ENCODE data around the gene PPIH.

The PPIH gene

DNA sequence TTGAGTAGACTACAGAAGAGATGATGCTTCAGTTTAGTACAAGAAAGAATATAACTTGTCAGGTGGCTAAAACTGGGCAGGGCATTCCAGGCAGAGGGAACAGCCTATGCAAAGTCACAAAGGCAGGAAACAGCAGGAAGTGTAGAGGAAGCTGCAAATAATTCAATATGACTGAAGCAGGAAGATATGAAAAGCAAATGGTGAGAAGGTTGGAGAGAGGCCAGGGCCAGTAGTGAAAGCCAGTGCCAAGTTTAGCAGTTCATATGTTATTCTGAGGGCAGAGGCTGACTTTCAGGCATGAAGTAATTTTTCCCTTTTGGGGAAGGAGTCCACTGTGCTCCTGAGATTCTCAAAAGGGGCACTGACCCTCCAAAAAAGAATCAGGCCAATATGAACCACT, 16.0 kb downstream of the PPIH start:
- ChIA-PET POLR2A (ENCODE audit: low non-redundant PET) (no interaction called here), CTCF (no interaction called here)
- TF ChIP-seq, protein P1, sequence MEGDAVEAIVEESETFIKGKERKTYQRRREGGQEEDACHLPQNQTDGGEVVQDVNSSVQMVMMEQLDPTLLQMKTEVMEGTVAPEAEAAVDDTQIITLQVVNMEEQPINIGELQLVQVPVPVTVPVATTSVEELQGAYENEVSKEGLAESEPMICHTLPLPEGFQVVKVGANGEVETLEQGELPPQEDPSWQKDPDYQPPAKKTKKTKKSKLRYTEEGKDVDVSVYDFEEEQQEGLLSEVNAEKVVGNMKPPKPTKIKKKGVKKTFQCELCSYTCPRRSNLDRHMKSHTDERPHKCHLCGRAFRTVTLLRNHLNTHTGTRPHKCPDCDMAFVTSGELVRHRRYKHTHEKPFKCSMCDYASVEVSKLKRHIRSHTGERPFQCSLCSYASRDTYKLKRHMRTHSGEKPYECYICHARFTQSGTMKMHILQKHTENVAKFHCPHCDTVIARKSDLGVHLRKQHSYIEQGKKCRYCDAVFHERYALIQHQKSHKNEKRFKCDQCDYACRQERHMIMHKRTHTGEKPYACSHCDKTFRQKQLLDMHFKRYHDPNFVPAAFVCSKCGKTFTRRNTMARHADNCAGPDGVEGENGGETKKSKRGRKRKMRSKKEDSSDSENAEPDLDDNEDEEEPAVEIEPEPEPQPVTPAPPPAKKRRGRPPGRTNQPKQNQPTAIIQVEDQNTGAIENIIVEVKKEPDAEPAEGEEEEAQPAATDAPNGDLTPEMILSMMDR (conservative IDR thresholded peaks at IDR 0.05; ENCODE audit: low read depth) = no peak
- H3K27ac ChIP-seq = no peak overlapping the region
- DNase-seq (ENCODE audit: low spot score) = no peak

DNA sequence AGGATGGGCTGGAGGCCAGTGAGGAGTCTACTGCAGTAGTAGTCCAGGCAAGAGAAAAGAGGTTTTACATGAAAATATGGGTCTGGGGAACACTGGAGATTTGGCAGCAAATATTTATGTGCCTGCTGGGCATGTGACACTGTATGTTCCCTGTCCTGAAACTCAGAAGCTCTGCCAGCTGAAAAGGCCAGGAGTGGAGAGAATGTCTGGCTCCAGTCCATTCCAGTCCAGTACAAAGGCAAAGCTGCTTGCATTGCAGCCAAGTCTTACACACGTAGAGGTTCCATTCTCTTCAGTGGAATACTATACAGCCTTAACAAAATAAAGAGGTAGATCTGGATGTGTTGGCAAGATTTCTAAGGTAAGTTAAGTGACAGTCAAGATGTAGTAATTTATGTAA, 16.5 kb downstream of the PPIH start:
- DNase-seq (ENCODE audit: low spot score) = no peak
- ChIA-PET CTCF (interaction anchor here (0.6 kb wide), 1 partner anchor 239 kb away, joined by 4 read pairs; no protein-coding TSS in a partner anchor), POLR2A (ENCODE audit: low non-redundant PET) (no interaction called here)
- no peak overlapping the region for H3K27ac ChIP-seq
- TF ChIP-seq, protein P1 (conservative IDR thresholded peaks at IDR 0.05; ENCODE audit: low read depth) = no peak

DNA sequence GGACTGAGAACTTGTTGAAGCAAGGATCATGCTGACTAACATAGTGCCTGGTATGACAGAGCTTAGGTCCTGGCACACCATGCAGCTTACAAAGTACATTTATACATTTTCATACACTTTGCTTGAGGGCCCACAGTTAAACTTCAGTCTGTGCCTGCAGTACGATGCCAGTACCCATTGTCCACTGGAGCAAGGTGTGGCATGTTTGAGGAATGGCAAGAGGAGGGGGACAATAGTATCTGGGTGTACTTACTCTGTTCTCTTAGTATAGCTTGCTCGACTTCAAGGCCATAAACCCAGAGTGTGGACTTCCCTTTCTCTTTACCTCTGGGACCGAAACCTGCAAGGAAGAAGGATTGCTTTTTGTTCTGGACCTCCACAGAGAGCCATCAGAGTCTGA, 17.2 kb downstream of the PPIH start:
- CTCF ChIA-PET = no interaction called here
- TF ChIP-seq, protein P1 (conservative IDR thresholded peaks at IDR 0.05; ENCODE audit: low read depth) = no peak
- POLR2A ChIA-PET (ENCODE audit: low non-redundant PET) = no interaction called here
- H3K27ac ChIP-seq = no peak overlapping the region
- DNase-seq (ENCODE audit: low spot score) = no peak

DNA sequence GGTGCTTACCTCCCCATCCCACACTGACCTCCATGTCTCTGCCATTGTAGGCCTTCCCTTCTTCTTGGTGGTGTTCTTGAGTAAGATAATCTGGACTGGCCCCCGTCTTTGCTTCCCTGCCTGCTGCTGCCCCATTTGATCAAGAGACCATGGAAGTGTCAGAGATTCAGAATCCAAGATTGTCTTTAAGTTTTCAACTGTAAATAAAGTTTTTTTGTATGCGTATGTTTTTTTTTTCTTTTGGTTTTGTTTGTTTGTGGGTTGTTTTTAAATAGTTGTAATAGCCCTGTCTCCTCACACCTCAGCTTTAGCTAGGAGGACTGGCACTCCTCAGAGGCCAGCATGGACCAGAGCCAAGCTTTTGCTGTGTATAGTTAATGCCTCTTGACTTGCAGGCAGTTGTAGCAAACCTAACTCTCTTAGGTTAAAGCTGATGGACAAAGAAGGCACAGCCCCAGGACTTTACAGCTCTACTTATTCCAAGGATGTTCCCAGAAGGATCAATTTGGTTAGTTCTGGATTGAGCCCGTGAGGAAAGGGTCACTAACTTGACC, 18.4 kb downstream of the PPIH start:
- TF ChIP-seq, protein P1 (conservative IDR thresholded peaks at IDR 0.05; ENCODE audit: low read depth) = no peak
- no peak overlapping the region for H3K27ac ChIP-seq
- no peak for DNase-seq (ENCODE audit: low spot score)
- POLR2A ChIA-PET (ENCODE audit: low non-redundant PET) = interaction anchor here (0.7 kb wide), 1 partner anchor 90 kb away, joined by 3 read pairs; the partner anchor contains the start of genes C1orf50 and P3H1
- CTCF ChIA-PET = no interaction called here

DNA sequence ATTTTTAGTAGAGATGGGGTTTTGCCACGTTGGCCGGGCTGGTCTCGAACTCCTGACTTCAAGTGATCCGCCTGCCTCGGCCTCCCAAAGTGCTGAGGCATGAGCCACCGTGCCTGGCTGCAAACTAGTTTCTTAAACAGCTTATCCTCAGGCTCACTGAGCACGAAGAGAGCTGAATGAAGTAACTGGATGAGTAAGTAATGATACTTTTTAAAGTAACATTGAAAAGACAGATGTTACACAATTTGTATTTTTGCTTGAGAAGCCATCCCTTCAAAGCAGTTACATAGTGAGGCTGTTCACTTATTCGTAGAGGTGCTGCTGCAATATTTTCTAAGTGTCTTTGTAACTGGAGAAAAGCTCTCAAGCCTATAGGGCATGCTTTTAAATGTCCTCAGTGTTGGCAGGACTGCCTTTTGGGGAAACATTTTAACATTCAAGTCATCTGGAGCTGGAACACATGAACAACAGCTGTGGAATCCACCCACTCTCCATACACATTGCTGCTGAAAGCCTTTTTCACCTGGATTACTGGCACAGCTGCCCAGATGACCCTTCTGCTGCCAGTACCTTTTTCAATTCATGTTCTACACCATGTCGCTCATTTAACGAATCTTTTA, 21.3 kb downstream of the PPIH start:
- H3K27ac ChIP-seq = peak overlapping the region; percentile 16; the same call in 1 of the 2 replicates
- no peak for DNase-seq (ENCODE audit: low spot score)
- CTCF ChIA-PET = interaction anchor here (0.6 to 1.1 kb wide), 2 partner anchors 11 to 1261 kb away, joined by 3 read pairs; no protein-coding TSS in a partner anchor
- TF ChIP-seq, protein P1 (conservative IDR thresholded peaks at IDR 0.05; ENCODE audit: low read depth) = no peak
- POLR2A ChIA-PET (ENCODE audit: low non-redundant PET) = no interaction called here

DNA sequence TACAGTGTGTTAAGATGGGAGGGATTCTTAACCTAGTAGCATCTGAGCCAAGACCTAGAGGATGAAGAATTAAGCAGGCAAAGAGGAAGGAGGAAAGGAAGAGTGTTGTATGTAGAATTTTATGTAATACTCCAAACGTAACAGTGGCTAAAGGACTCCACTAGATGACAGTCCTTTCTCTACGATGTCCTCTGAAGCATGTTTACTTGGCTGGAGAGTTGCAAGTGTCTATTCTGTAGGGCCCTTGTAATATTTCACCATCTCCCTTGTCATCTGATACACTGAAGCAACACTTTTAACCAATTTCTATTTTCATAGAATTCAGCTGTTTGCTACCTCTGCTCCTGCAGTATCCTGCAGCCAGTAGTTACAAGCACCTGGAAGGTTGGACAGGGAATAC, 21.8 kb downstream of the PPIH start:
- ChIA-PET CTCF (interaction anchor here (0.9 to 1.1 kb wide), 3 partner anchors 12 to 77 kb away, joined by 3 read pairs; no protein-coding TSS in a partner anchor), POLR2A (ENCODE audit: low non-redundant PET) (no interaction called here)
- TF ChIP-seq, protein P1 (conservative IDR thresholded peaks at IDR 0.05; ENCODE audit: low read depth) = no peak
- DNase-seq (ENCODE audit: low spot score) = no peak
- no peak overlapping the region for H3K27ac ChIP-seq

All from RWPE1 (cell line).